Hematopoietic multipotent progenitor cell treated with erythropoietin and hydrocortisone succinate and interleukin-3 and kit ligand, for 15 days (in vitro differentiated cells): ENCODE results near the gene USP6NL.
A peak's percentile ranks its signal among the peaks of the same experiment; 100 is the strongest.
"Not testable (repeated sequence)": the region's sequence is repeated elsewhere in the genome, so short reads cannot be mapped to it uniquely, and the experiment has no call there.

Experiments
- DNase-seq: peaks from one replicate; pipeline ENCODE4 v3.0.0-alpha.2; 2015; ENCODE audit warnings: low spot score

Gene USP6NL

DNA sequence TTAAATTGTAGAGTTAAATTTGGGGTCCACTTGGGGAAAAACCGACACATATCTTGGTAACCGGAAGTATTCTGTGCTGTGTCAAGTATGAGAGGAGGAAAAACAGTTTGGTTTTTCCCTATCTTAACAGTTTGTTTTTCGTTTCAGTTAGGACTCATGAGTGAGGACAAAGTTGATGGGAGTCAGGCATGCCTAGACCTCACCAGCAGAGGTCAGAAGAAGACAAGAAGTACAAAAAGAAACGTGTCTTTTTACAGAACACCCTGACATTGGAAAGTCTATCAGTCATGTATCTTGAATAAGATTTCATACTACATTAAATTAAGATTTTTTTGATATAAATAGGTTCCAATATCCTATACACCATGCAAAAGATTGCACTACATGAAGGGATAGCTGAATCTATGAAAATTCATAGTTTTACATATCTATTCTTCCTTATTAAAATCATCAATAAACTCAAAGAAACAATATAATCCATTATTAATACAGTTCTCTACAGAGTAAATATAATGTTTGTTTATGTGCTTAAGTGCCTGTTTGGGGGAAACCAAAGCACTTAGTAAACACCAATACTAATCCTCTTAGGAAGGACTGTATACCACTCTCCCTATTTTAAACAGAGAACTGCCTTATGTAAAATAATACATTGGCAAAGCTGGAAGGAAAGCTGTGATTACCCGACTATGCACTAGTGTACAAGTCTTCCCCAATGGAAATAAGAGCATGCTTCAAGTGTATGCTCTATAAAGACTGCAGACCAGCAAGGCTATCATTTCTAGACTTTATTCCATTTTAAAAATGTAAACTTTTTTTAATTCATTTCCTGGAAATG is 95.6 kb downstream of the USP6NL start:
- peak; percentile 82 for DNase-seq

DNA sequence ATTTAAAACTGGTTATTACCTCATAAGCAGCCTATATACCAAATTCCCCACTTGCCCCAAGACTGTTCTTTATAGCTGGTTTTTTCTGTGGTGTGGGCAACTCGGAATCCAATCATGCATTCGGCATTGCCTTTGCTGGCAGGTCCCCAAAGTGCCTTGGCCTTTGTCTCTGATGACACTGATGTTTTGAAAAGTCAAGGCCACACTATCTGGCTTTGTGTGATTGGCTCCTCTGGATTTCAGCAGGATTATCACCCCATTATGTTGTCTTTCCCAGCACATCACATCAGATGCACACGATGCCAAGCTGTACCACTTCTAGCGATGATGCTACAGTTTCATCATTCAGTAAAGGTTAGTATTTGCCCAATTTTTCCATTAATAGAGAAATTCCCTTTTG is 97.7 kb downstream of the USP6NL start:
- no peak for DNase-seq

DNA sequence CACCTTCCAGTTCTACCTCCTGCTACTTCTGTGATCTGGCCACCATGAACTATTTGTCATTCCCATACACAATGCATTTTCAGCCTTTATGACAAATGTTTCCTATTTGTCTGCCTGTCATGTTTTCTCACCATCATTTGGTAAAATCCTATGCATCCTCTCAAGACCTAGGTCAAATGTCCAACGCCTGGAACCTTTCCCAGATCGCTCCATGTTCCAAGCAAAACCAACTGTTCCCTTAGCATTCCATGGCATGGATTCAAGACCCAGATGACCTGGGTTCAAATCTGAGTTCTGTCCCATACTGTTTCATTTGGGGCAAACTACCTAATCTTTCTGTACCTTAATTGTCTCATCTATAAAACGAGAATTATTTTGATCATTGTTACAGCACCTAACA is 98.9 kb downstream of the USP6NL start:
- no peak for DNase-seq

DNA sequence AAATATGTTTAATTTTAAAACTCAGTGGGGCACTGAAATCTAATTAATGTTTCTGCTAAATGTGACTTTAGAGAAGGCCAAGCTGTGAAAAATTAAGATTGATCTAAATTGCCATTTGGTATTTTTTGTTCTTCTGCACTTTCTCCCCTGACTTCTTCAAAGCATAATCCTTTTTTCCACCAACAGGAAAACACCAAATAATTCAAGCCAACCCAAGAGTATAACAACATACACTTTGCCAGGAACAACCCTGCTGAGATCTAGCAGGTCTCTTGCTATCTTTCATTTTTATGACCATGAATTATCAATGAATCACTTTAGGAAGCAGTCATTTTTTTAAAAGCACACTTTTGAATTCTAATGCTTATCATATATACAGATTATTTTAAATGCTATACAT is 100.1 kb downstream of the USP6NL start:
- DNase-seq, result no peak

DNA sequence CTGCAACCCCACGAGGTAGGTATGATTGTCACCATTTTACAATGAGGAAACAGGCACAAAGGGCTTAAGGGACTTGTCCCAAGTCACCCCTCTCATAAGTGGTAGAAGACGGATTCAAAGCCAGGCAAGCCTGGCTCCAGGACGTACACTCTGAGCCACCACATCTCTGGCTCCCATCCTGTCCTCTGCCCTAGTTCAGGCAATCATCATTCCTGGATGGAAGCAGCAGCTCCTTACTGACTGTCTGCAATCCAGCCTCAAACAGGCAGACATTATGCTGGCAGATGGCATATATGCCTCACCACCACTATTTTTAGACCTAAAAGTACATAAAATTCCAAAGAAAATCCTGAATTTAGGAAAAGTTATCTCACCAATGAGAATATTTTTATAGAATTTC is 100.7 kb downstream of the USP6NL start:
- no peak for DNase-seq

DNA sequence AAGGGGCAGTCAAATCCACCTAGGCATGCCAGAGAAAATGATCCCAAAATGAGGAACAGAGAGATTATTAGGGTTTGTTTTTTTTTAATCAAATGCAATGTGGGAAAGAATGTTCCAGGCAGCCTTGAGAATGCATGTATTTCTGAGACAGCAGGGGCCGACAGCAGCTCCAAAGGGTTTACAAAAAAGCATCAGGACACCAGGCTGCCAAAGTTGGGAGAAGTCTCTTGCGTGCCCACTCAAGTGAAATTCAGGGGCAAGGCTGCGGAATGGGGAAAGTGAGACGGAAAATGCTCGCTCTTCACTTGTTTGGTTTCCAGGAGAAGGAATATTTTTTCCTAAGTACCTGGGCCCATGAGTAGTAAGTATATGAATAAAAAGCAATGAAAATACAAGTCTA is 101.2 kb downstream of the USP6NL start:
- no peak for DNase-seq

DNA sequence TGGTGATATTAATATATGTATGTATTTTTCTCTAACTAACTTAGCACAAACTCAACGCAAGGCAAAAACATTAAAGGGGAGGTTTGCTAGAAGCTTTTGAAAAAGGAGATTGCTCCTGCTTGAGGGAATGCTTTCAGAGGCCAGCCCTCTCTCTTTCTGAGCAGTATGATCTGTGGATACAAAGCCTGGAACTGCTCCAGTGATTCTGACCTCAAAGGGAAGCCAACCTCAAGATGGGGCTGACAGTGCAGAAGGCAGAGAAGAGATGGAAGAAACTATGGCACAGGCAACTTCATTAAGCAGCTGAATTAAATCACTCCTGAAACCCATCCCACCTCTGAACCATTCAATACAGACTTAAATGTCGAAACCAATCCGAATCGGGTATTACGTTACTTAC is 102.4 kb downstream of the USP6NL start:
- DNase-seq, result no peak

DNA sequence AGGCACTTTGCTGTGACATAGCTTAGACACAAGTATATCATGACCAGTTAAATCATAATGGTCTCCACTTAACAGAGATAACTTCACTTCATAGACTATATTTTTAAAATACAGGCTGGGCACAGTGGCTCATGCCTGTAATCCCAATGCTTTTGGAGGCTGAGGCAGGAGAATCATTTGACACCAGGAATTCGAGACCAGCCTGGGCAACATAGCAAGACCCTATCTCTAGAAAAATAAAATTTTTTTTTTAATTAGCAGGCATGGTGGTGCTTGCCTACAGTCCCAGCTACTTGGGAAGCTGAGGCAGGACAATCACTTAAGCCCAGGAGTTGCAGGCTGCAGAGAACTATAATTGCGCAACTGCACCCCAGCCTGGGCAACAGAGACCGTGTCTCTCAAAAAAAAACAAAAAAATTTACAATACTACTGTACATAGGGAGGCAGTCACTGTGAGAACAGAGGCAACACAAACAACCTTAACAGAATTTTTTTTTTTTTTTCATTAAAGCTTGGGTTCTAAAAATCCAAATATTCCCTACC is 105.1 kb downstream of the USP6NL start:
- DNase-seq, result no peak

DNA sequence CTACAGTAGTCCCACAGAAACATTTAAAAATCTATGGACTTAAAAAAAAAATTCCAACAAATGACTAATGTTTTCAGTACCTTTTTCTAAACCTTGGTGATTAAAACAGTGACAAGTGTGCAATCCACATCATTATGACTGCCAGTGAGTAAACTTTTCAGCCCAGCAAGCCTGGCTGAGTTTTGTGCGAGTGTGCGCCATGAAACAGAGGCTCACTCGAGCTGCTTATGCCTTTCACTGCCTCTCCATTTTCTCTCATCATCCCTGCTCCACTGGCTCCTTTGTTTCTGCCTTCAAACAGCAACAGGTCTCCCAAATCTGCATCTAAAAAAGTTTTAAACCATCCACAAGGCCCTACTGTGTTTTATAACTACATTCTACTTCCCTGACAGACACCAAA is 105.8 kb downstream of the USP6NL start:
- no peak for DNase-seq

DNA sequence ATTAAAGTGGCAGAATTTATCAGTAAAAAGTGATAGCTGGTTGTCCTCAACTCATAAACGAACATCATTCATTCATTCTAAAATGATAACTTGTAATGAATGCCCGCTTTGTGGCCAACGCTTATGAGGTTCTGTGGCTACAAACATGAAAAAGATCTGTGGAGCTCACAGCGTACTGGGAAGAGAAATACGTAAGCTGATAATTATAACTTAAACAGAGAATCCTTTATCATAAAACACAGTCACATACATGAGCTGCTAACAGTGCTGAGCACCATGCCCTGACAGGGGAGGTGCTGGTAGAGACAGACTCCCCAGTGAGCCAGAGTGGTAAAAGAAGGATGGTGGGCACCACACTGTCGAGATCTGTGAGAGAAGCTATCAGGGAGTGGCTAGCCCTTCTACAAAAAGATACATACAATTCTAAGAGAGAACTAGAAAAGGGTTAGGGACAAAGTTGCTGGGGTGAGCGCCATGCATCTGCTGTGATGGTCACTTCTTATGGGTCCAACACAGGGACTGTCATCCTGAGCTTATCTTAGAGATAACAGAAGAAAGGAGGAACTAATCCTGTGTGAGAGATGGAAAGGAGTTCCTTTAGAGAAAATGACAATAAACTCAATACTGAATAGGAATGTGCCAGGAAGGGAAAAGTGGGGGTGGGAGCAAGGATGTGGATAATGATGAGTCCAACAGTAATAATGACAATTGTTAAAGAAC is 106.7 kb downstream of the USP6NL start:
- peak; percentile 49 for DNase-seq

DNA sequence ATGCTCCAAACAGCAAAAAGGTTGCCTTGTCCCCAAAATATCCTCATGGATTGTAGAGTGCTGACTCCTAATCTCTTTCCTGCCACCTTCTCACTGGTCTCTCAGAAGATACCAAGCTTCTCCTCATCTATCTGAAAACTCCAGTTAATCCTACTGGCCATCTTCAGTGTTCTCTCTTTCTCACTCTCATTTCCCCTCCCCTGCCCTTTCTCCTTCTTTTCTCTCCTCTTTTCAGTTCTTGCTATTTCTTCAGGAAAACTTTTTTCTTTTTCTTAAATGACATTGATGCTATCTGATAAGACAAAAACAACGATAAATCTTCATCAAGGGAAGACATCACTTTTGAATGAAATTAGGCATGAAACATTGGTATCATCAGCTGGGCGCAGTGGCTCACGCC is 109.8 kb downstream of the USP6NL start:
- no peak for DNase-seq

DNA sequence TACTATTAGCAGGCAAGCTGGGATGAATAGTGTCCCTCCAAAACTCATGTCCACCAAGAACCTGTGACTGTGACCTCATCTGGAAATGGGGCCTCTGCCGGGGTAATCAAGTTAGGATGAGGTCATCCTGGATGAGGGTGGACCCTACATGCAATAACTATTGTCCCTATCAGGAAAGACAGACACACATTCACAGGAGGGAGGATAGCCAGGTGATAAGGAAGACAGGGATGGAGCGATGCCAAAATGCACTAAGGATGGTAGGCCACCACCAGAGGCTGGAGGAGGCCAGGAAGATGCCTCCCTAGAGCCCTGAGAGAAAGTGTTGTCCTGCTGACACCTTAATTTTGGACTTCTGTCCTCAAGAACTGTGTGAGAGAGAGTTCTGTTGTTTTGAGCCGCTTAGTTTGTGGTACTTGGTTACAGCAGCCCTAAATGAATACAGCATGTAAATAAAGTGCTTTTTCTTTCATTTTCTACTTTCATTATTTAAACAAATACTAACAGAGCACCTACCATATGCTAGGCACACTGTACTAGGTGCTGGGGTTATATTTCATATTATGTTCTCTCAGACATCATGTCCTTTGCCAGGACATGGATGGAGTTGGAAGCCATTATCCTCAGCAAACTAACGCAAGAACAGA is 111.9 kb downstream of the USP6NL start:
- DNase-seq, result peak; percentile 85

DNA sequence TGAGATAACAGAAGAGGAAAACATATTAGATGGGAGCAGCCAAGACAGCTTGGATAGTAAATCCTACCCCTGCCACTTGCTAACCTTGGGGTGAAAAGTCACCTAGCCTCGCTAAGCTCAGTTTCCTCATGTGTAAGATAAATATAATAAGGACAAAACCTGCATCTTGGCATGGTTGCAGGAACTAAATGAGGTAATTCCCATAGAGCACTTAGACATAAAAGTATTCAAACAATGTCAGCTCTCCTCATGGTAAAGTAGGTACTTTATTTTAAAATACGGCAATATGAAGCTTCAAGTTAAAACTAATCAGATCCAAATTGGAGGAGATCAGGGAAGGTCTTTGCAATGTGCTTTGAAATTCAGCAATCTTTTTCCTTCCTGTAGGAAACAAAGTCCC is 113.1 kb downstream of the USP6NL start:
- no peak for DNase-seq

DNA sequence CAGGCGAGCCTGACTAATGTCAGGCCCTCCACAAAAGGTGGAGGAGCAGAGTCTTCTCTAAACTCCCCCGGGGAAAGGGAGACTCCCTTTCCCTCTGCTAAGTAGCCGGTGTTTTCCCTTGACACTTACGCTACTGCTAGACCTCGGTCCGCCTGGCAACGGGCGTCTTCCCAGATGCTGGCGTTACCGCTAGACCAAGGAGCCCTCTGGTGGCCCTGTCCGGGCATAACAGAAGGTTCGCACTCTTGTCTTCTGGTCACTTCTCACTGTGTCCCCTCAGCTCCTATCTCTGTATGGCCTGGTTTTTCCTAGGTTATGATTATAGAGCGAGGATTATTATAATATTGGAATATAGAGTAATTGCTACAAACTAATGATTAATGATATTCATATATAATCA is 116.5 kb downstream of the USP6NL start:
- DNase-seq, result not testable (repeated sequence)

DNA sequence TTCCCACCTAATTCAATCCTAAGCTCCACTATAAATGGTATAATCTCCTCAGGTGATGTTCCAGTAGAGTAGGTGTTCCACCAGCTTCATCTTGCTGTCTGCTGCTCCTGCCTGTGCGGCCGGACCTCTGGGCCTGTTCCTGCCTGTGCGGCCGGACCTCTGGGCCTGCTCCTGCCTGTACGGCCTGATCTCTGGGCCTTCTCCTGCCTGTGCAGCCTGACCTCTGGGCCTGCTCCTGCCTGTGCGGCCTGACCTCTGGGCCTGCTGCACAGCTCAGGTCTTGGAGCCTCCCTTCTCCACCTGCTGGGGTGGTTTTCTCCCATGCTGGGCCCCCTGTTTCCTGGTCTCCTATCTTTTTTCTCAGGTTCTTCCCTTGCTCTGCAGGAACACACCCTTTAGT is 117.8 kb downstream of the USP6NL start:
- no peak for DNase-seq

DNA sequence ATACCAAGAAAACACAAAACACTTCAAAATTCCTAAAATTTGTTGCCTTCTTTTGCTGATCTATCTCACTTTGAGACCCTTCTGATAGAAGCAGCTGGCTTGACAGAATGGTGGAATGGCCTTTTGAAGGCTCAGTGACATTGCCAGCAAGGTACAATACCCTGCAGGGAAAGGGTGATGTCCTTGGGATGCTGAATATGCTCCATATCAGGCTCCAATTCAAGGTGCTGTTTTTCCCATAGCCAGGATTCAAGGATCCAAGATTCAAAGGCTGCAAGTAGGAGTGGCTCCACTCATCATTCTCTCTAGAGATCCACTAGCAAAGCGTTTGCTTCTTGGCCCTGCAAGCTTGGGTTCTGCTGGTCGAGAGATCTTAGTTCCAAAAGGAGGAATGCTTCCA is 120.4 kb downstream of the USP6NL start:
- no peak for DNase-seq

DNA sequence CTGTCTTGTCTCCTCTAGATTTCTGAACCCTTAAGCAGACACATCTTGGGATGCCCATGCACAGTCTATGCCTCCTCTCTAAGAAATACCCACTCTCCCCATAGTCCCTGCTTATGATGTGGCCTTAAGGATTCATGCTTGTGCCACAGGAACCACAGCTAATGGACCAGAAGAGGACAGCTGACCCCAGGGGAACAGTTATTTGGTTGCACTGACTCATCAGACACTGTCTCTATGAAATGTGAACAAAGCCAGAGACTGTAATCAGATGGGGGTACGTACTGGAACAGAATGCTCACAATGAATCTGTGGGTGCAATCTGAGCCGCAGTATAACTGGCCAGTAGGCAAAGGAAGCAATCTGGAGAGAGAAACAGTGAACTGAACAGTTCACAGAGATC is 121.9 kb downstream of the USP6NL start:
- DNase-seq, result no peak

DNA sequence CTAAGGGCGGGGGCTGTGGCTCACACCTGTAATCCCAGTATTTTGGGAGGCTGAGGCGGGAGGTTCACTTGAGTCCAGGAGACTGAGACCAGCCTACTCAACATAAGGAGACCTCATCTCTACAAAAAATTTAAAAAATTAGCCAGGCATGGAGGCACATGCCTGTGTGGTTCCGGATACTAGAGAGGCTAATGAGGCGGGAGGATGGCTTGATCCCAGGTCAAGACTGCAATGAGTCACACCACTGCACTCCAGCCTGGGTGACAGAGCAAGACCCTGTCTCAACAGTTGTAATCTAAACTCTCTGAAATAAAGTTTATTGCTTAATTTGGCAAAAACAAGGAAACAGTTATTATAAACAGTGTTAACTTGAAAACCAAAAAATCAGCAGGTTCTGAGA is 123.3 kb downstream of the USP6NL start:
- no peak for DNase-seq

DNA sequence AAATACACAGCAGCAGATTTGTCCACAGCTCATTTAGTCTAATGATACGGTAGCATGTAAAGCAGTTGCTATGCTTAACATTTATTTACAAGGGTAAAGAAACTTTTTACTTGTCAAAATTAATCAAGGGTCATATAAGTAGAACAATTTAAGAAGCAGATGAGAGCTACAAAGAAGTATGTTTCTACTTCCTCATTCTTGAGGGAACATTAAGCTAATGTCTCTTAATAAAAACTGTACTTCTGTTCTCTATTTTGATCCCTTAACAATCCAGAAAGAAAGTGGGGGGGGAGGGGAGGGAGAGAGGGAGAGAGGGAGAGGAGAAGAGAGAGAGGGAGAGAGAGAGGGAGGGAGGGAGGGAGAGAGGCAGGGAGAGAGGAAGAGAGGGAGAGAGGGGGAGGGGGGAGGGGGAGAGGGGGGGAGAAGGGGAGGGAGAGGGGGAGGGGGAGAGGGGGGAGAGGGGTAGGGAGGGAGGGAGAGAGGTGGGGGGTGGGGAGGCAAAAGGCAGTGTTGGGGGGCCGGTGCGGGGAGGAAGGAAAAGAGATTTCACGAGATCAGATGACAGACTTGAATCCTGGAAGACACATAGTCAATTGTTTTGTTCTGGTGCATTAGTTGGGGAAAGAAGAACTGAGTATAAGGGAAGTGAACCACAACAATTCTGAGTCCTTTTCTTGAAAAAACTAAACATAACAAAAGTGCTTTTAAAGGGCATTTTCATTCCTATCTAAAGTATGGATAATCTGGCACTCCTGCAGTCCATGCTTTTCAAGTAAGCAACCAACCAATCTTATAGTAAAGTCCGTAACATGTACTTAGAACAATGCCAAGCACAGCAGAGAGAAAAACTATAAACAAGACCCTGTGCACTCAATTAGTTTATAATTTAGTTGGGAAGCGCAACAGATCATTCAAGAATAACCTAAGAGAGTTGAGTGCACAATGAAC is 128.0 kb downstream of the USP6NL start:
- no peak for DNase-seq

DNA sequence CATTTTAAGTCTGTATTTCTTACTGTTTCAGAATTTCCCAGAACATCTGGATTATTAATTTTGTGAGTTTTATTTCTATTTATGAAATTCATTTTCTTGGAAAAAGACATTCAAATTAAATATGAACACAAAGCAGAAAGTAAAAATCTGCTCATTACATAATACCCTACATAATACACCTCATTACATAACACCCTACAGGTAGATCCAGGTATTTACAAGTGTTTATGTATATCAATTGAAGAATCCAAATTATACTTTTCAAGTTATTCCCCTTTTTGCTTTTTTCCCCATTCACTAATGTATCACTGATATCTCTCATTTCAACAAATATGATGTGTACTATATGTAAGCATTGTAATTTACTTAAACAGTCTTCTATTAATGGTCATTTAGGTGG is 129.1 kb downstream of the USP6NL start:
- no peak for DNase-seq

DNA sequence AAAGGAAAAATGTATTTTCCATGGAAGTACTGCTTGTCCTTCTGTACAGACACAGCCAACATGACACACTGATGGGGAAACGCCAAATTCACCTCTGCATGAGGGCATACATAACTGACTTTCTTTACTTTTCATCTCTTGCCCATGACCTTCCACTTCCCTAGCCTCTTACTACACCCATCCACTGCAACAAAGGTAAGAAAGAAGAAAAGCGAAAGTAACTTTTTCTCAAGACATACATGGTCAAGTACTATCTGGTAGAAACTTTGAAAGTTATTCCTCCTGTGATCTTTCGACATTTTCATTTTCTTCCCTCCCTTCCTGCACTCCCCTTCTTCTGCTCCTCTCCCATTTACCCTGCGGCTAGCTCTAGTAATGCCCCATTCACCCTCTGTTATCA is 130.8 kb downstream of the USP6NL start:
- no peak for DNase-seq

DNA sequence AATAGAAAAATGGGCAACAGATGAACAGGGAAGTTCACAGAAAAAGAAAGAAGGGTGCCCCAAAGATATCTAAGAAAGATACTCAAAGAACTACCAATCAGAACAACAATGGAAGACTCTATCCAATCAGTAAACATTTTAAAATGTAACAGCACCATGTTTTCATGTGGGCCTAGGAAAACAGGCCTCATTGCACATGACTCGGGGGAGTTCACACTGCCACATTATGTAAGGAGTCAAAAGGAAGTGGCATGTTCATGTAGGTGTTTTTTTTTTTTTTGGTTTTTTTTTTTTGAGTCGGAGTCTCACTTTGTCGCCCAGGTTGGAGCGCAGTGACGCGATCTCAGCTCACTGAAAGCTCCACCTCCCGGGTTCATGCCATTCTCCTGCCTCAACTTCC is 132.2 kb downstream of the USP6NL start:
- no peak for DNase-seq
